CD4-positive, alpha-beta memory T cell (primary cell): Measurements from ENCODE around the gene FNTB. TPM values are rescaled to one million over a fixed set of nuclear protein-coding genes. Genes with fewer than 3 reads are reported as not detected.

Source experiments
- CTCF ChIA-PET: fragments of 350-600 bp; sonication (Branson Sonifier 250); formaldehyde crosslinking; loops from one replicate; lab custom pipeline; 2021; ENCODE audit warnings: inconsistent platforms; ENCODE audit not compliant: partially characterized antibody; lab: Charles Lee
- POLR2A ChIA-PET: fragments of 350-600 bp; sonication (Branson Sonifier 250); formaldehyde crosslinking; loops from one replicate; lab custom pipeline; 2021; ENCODE audit not compliant: partially characterized antibody; lab: Charles Lee
- DNase-seq, 5 donors: peaks; one replicate each; pipeline versions ENCODE4 v3.0.0 to v3.0.0-alpha.2; 2020 to 2022; ENCODE audit warnings: mixed read lengths in 1 of 5
- H3K27ac ChIP-seq: one replicate; pipeline ENCODE4 v1.7.0; 2013; ENCODE audit warnings: low read depth, low read length
- H3K27me3 ChIP-seq: 2 replicates; pipeline ENCODE4 v1.7.0; 2013; ENCODE audit warnings: mild to moderate bottlenecking, low read length, moderate library complexity; ENCODE audit not compliant: insufficient read depth
- H3K36me3 ChIP-seq: 2 replicates; pipeline ENCODE4 v1.7.0; 2013; ENCODE audit warnings: mild to moderate bottlenecking, low read length, moderate library complexity; ENCODE audit not compliant: insufficient read depth
- H3K4me1 ChIP-seq: 2 replicates; pipeline ENCODE4 v1.7.0; 2013; ENCODE audit warnings: mild to moderate bottlenecking, low read length, moderate library complexity; ENCODE audit not compliant: insufficient read depth
- H3K4me3 ChIP-seq, 2 donors: one replicate each; pipeline ENCODE4 v1.7.0; 2013; ENCODE audit warnings: low read length in 2 of 2, mild to moderate bottlenecking in 1 of 2
- H3K9me3 ChIP-seq, 2 donors: one replicate each; pipeline ENCODE4 v1.7.0; 2013; ENCODE audit warnings: low read length in 2 of 2, control low read depth in 1 of 2; ENCODE audit not compliant: control insufficient read depth in 1 of 2
- H3K27ac Mint-ChIP-seq, 7 donors: one replicate each; pipeline ENCODE4 v1.8.0; 2020 to 2021; ENCODE audit warnings: mixed read lengths in 7 of 7, mild to moderate bottlenecking in 6 of 7, inconsistent platforms in 3 of 7, moderate library complexity in 3 of 7
- H3K27me3 Mint-ChIP-seq, 2 donors: one replicate each; pipeline ENCODE4 v1.8.0; 2020 to 2021; ENCODE audit warnings: mixed read lengths in 2 of 2
- H3K36me3 Mint-ChIP-seq, 2 donors: one replicate each; pipeline ENCODE4 v1.8.0; 2020 to 2021; ENCODE audit warnings: mixed read lengths in 2 of 2, inconsistent platforms in 1 of 2, mild to moderate bottlenecking in 1 of 2
- H3K4me1 Mint-ChIP-seq, 4 donors: one replicate each; pipeline ENCODE4 v1.8.0; 2020 to 2021; ENCODE audit warnings: mixed read lengths in 4 of 4, mild to moderate bottlenecking in 1 of 4
- H3K4me3 Mint-ChIP-seq, 8 donors: one replicate each; pipeline ENCODE4 v1.8.0; 2020 to 2021; ENCODE audit warnings: mixed read lengths in 8 of 8, mild to moderate bottlenecking in 7 of 8, moderate library complexity in 6 of 8, inconsistent platforms in 3 of 8
- H3K9me3 Mint-ChIP-seq, 8 donors: one replicate each; pipeline ENCODE4 v1.8.0; 2020 to 2021; ENCODE audit warnings: mixed read lengths in 8 of 8, mild to moderate bottlenecking in 5 of 8, inconsistent platforms in 3 of 8, moderate library complexity in 1 of 8
- intact Hi-C: fragments of 100-400 bp; cut with micrococcal nuclease; formaldehyde crosslinking; loops from one replicate; pipeline ENCODE4 v1.15.1; 2023
- polyA plus RNA-seq, 2 donors: library from polyadenylated mRNA; unstranded; fragments of 300-500 nt; fragmentation: Illumina TruSeq; gene quantifications; one replicate each; pipeline ENCODE4 v1.2.3, GENCODE V29; 2021
- total RNA-seq, 2 experiments: library from RNA; stranded (reverse); gene quantifications; one replicate each; pipeline ENCODE4 v1.2.3, GENCODE V29; 2021

The FNTB gene
- total and polyA plus RNA-seq, 4 experiments from 2014 or later = 4.5 to 13.6 (median 11.8) TPM

DNA sequence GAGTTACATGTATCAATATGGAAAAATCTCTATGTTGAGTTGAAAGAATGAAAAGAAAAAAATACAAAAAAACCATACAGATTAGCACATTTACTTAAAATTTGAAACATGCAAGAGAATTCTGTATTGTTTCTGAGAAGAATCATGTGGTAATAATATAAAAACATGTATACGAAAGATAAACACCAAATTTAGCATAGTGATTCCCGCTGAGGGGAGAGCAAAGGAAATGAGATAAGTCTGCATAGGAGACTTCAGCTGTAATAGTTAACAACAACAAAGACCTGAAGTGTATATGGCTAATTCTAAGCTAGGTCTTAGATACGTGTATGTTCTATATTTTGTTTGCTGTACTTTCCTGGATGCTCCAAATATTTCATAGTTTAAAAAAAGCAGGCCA is 46.5 kb downstream of the FNTB start:
- ChIA-PET POLR2A (no interaction called here), CTCF (interaction anchor here (1.0 kb wide), 1 partner anchor 14 kb away, joined by 3 read pairs; no protein-coding TSS in a partner anchor)
- Histone ChIP-seq H3K4me1 (no peaks in the 10 kb centered on the region), H3K4me3 (no peak overlapping the region), H3K27me3 (no peaks in the 10 kb centered on the region), H3K36me3 (peaks cover 5% of the 10 kb centered on the region), H3K9me3 (no peaks in the 10 kb centered on the region), H3K27ac (no peak overlapping the region)
- DNase-seq = no peak
- H3K4me1 Mint-ChIP-seq = no peaks in the 10 kb centered on the region
- intact Hi-C loops = no loop called here
- no peaks in the 10 kb centered on the region for H3K9me3 Mint-ChIP-seq
- H3K27ac Mint-ChIP-seq = peak overlapping the region in 1 of 7 donors; percentile 27
- H3K27me3 Mint-ChIP-seq = no peaks in the 10 kb centered on the region
- peaks cover 49 to 50% of the 10 kb centered on the region in 2 donors for H3K36me3 Mint-ChIP-seq
- no peak overlapping the region for H3K4me3 Mint-ChIP-seq

DNA sequence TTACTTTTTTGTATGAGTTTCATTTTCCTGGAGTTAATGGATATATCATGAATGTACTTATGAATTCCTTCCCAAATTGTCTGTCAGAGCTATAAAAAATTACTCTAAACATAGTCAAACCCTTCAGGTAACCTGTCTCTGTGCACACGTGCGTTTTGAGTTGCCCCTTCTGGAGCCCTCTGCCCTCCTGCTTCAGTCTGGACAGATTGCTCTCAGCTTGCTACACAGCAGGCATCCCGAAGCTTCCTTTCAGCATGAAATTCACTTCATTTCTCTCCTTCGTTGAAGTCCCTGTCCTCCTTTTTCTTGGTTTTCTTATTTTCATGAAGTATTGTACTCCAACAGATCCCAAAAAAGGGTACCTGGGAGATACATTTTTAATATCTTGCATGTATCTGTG is 47.3 kb downstream of the FNTB start:
- no peaks in the 10 kb centered on the region for H3K27me3 Mint-ChIP-seq
- no peak overlapping the region for H3K4me3 Mint-ChIP-seq
- ChIA-PET CTCF (interaction anchor here (1.0 kb wide), 1 partner anchor 14 kb away, joined by 3 read pairs; no protein-coding TSS in a partner anchor), POLR2A (no interaction called here)
- no peak overlapping the region for H3K4me3 ChIP-seq
- peaks cover 41 to 52% of the 10 kb centered on the region in 2 donors for H3K36me3 Mint-ChIP-seq
- H3K4me1 Mint-ChIP-seq = no peaks in the 10 kb centered on the region
- no peak overlapping the region for H3K27ac ChIP-seq
- no peaks in the 10 kb centered on the region for H3K4me1 ChIP-seq
- no peaks in the 10 kb centered on the region for H3K9me3 Mint-ChIP-seq
- no peaks in the 10 kb centered on the region for H3K27me3 ChIP-seq
- peaks cover 5% of the 10 kb centered on the region for H3K36me3 ChIP-seq
- no peaks in the 10 kb centered on the region for H3K9me3 ChIP-seq
- no peak overlapping the region for H3K27ac Mint-ChIP-seq
- no peak for DNase-seq
- intact Hi-C loops = no loop called here

- H3K27ac Mint-ChIP-seq = no peak overlapping the region
- Histone ChIP-seq H3K27ac (no peak overlapping the region), H3K4me1 (no peaks in the 10 kb centered on the region), H3K36me3 (peaks cover 5% of the 10 kb centered on the region), H3K27me3 (no peaks in the 10 kb centered on the region), H3K4me3 (no peak overlapping the region), H3K9me3 (no peaks in the 10 kb centered on the region)
- no peak for DNase-seq
- ChIA-PET CTCF (no interaction called here), POLR2A (no interaction called here)
- no peaks in the 10 kb centered on the region for H3K4me1 Mint-ChIP-seq
- H3K36me3 Mint-ChIP-seq = peaks cover 31 to 45% of the 10 kb centered on the region in 2 donors
- H3K4me3 Mint-ChIP-seq = no peak overlapping the region
- no peaks in the 10 kb centered on the region for H3K9me3 Mint-ChIP-seq
- no peaks in the 10 kb centered on the region for H3K27me3 Mint-ChIP-seq
- intact Hi-C loops = no loop called here
Observed at GRCh38 chr14:65035049-65035448, 48.4 kb downstream of the FNTB start.

DNA sequence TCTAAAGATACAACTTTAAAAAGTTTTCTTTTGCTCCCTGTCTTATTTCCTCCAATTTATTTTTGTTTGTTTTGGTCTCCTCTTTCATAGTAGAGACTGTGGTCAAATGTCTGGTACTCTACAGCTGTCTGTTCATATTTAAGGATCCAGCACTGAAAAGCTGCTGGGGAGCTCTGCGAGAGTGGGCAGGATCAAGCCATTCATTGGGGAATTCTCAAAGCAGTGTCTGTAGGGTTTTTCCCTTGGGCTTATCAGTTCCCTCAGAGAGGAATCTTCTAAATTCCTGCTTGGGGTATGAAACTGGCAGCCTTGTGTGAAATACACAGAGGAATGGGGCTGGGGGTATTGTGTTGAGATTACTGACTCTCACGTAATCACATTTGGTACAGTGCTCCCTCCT is 52.3 kb downstream of the FNTB start:
- Mint-ChIP-seq H3K27me3 (no peaks in the 10 kb centered on the region), H3K9me3 (no peaks in the 10 kb centered on the region), H3K4me1 (no peaks in the 10 kb centered on the region), H3K4me3 (no peak overlapping the region), H3K36me3 (peaks cover 32 to 36% of the 10 kb centered on the region in 2 donors), H3K27ac (no peak overlapping the region)
- no peaks in the 10 kb centered on the region for H3K4me1 ChIP-seq
- peaks cover 14% of the 10 kb centered on the region for H3K36me3 ChIP-seq
- intact Hi-C loops = no loop called here
- no peak overlapping the region for H3K4me3 ChIP-seq
- H3K27me3 ChIP-seq = no peaks in the 10 kb centered on the region
- no peak for DNase-seq
- no peak overlapping the region for H3K27ac ChIP-seq
- no peaks in the 10 kb centered on the region for H3K9me3 ChIP-seq
- ChIA-PET POLR2A (no interaction called here), CTCF (no interaction called here)

GRCh38 chr14:65040666-65041433 is 54.2 kb downstream of the FNTB start:
- no peaks in the 10 kb centered on the region for H3K27me3 Mint-ChIP-seq
- no peak for DNase-seq
- Histone ChIP-seq H3K9me3 (no peaks in the 10 kb centered on the region), H3K4me1 (no peaks in the 10 kb centered on the region), H3K36me3 (peaks cover 22% of the 10 kb centered on the region), H3K27me3 (no peaks in the 10 kb centered on the region), H3K27ac (no peak overlapping the region), H3K4me3 (no peak overlapping the region)
- no peaks in the 10 kb centered on the region for H3K4me1 Mint-ChIP-seq
- no peaks in the 10 kb centered on the region for H3K9me3 Mint-ChIP-seq
- H3K4me3 Mint-ChIP-seq = no peak overlapping the region
- H3K27ac Mint-ChIP-seq = no peak overlapping the region
- intact Hi-C loops = no loop called here
- ChIA-PET POLR2A (no interaction called here), CTCF (interaction anchor here (0.6 kb wide), 1 partner anchor 21 kb away, joined by 3 read pairs; no protein-coding TSS in a partner anchor)
- peaks cover 38 to 39% of the 10 kb centered on the region in 2 donors for H3K36me3 Mint-ChIP-seq

DNA sequence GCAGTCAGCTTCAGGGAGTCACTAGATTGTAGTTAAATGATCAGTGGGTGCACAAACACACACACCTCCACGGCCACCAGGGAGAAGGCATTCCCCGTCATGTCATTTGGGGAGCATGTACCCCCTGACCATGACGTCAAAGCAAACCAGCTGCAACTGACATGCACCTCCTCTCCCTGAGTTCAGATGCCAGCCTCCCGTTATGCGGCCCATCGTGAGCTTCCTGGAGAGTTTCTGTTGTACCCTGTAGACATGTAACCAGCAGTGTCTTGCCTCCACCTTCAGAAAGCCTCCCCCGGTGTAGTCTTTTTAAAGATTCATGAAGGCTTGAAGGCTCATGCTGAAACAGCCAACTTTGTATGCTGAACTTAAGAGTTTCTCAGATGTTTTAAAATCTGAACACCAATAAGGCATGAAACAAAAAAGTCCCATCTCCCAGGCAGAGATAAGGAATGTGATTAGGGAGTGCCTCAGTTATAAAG is 54.8 kb downstream of the FNTB start:
- no peak overlapping the region for H3K27ac Mint-ChIP-seq
- no peak overlapping the region for H3K4me3 Mint-ChIP-seq
- peaks cover 40 to 41% of the 10 kb centered on the region in 2 donors for H3K36me3 Mint-ChIP-seq
- POLR2A ChIA-PET = no interaction called here
- no peak for DNase-seq
- no peak overlapping the region for H3K4me3 ChIP-seq
- H3K9me3 ChIP-seq = no peaks in the 10 kb centered on the region
- no peaks in the 10 kb centered on the region for H3K4me1 ChIP-seq
- H3K9me3 Mint-ChIP-seq = no peaks in the 10 kb centered on the region
- H3K4me1 Mint-ChIP-seq = peaks cover 0 to 3% (median 0%) of the 10 kb centered on the region in 4 donors
- CTCF ChIA-PET = no interaction called here
- intact Hi-C loops = no loop called here
- no peaks in the 10 kb centered on the region for H3K27me3 ChIP-seq
- no peak overlapping the region for H3K27ac ChIP-seq
- no peaks in the 10 kb centered on the region for H3K27me3 Mint-ChIP-seq
- H3K36me3 ChIP-seq = peaks cover 22% of the 10 kb centered on the region

- H3K27ac Mint-ChIP-seq = no peak overlapping the region
- ChIA-PET POLR2A (no interaction called here), CTCF (no interaction called here)
- H3K27me3 Mint-ChIP-seq = no peaks in the 10 kb centered on the region
- Histone ChIP-seq H3K27ac (no peak overlapping the region), H3K4me3 (no peak overlapping the region), H3K9me3 (no peaks in the 10 kb centered on the region), H3K27me3 (no peaks in the 10 kb centered on the region), H3K36me3 (peaks cover 23% of the 10 kb centered on the region), H3K4me1 (no peaks in the 10 kb centered on the region)
- DNase-seq = no peak
- peaks cover 0 to 7% (median 2%) of the 10 kb centered on the region in 4 donors for H3K4me1 Mint-ChIP-seq
- peaks cover 43 to 44% of the 10 kb centered on the region in 2 donors for H3K36me3 Mint-ChIP-seq
- no peak overlapping the region for H3K4me3 Mint-ChIP-seq
- intact Hi-C loops = no loop called here
- no peaks in the 10 kb centered on the region for H3K9me3 Mint-ChIP-seq
Observed at GRCh38 chr14:65042296-65042695, 55.6 kb downstream of the FNTB start.
